Sigmoid colon (tissue), 4 donors: Measurements from ENCODE around the gene RIMKLA.

ENCODE experiments used
- EP300 ChIP-seq, 4 donors: sonication (generic); formaldehyde crosslinking; IDR thresholded peaks; one replicate each; pipeline ENCODE4 v1.6.1; 2017; ENCODE audit warnings: antibody characterized with exemption in 4 of 4
- POLR2A ChIP-seq, 2 donors: fragments of 450-650 bp; IDR thresholded peaks; one replicate each; pipeline ENCODE4 v1.6.1; 2016; ENCODE audit warnings: antibody characterized with exemption in 2 of 2, mild to moderate bottlenecking in 2 of 2, moderate library complexity in 2 of 2
- TF ChIP-seq, protein P1 (sequence below), 4 experiments: fragments of 450-650 bp in 3 of 4; fragments of 200-600 bp in 1 of 4; IDR thresholded peaks; one replicate each; pipeline ENCODE4 v1.5.1; 2016 to 2019; ENCODE audit warnings: antibody characterized with exemption in 4 of 4, mild to moderate bottlenecking in 3 of 4, moderate library complexity in 2 of 4

- TF ChIP-seq, protein P1, sequence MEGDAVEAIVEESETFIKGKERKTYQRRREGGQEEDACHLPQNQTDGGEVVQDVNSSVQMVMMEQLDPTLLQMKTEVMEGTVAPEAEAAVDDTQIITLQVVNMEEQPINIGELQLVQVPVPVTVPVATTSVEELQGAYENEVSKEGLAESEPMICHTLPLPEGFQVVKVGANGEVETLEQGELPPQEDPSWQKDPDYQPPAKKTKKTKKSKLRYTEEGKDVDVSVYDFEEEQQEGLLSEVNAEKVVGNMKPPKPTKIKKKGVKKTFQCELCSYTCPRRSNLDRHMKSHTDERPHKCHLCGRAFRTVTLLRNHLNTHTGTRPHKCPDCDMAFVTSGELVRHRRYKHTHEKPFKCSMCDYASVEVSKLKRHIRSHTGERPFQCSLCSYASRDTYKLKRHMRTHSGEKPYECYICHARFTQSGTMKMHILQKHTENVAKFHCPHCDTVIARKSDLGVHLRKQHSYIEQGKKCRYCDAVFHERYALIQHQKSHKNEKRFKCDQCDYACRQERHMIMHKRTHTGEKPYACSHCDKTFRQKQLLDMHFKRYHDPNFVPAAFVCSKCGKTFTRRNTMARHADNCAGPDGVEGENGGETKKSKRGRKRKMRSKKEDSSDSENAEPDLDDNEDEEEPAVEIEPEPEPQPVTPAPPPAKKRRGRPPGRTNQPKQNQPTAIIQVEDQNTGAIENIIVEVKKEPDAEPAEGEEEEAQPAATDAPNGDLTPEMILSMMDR (IDR thresholded peaks at IDR 0.05), result no peak
- no peak for TF ChIP-seq POLR2A (IDR thresholded peaks at IDR 0.05)
- no peak for TF ChIP-seq EP300 (IDR thresholded peaks at IDR 0.05)
These were observed 89.1 kb downstream of the RIMKLA start for GRCh38 chr1:42469727-42470126.
